DOHH2 (cell line): ENCODE results near the gene NANS.

Experiments used
- CTCF ChIP-seq: fragments of 200-600 bp; sonication (generic); IDR thresholded peaks from one replicate; pipeline ENCODE4 v1.5.1; 2014; ENCODE audit warnings: antibody characterized with exemption, mild to moderate bottlenecking, low read depth, low read length; ENCODE audit not compliant: poor library complexity, severe bottlenecking
- EZH2phosphoT487 ChIP-seq: fragments of 200-600 bp; sonication (generic); IDR thresholded peaks from 2 replicates; pipeline ENCODE4 v1.6.1; 2017; ENCODE audit warnings: borderline replicate concordance, mild to moderate bottlenecking, antibody characterized with exemption, low read length, moderate library complexity, mixed read lengths

- TF ChIP-seq CTCF (no peak), EZH2phosphoT487 (no peak)
Measured at GRCh38 chr9:98037357-98037756, 19.2 kb upstream of the NANS start.
